NCI-H510A treated with DMSO at 0.1 percent for 48 hours (cell line): ENCODE data around the gene DPH2.

Source experiments
- DNase-seq: peaks from one replicate; lab custom pipeline; 2025; lab: John Stamatoyannopoulos, UW

The DPH2 gene

DNA sequence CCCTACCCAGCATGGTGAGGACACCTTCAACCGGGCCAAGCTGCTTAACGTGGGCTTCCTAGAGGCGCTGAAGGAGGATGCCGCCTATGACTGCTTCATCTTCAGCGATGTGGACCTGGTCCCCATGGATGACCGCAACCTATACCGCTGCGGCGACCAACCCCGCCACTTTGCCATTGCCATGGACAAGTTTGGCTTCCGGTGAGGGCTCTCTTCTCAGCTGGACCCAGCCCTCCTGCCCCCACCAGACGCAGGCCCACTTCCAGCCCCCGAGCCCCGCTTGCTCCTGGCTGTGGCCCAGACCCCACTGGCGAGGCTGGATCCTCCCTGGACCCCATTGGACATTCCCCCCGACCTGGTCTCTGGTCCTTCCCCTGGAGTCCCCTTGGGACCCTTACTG is 15.0 kb downstream of the DPH2 start:
- no peak for DNase-seq

GRCh38 chr1:43985984-43986595 is 16.3 kb downstream of the DPH2 start:
- no peak for DNase-seq

- no peak for DNase-seq
Observed at GRCh38 chr1:43986712-43987111, 16.9 kb downstream of the DPH2 start.

DNA sequence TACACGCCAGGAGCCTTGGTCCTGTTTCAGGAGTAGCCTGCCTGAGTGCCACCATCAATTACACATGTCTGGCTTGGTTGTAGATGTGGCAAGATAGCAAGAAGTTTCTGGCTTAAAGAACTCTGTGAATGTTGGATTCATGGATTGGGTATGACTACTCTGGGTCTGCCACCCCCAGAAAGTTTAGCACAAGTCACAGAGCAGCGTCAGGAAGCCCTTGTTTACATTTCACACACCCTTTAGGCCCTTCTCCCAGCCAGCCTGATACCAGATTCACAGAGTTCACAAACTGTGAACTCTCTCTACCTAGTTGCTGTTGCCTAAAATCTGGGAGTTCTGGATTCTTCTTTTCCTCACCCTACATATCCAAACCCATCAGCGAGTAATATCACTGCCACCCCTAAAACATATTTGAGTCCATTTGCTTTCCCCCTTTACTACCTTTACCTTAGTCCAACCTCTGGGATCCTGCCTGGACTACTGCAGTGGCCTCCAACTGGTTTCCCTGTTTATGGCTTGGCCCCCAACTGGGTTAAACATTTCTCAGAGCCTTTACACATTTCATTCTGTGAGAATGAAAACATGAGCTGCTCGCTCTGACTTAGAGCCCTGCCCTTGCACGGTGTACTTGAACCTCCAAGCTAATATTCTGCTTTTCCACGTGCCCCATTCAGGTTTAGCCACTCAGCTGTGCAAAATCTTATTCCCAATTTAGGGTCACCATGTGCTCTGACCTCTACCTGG is 17.5 kb downstream of the DPH2 start:
- DNase-seq, result no peak

- peak; percentile 95 for DNase-seq
Observed at GRCh38 chr1:43990271-43991199, 20.7 kb downstream of the DPH2 start.

- no peak for DNase-seq
Observed at GRCh38 chr1:43991200-43991475, 21.3 kb downstream of the DPH2 start.

GRCh38 chr1:43991476-43992231 is 21.8 kb downstream of the DPH2 start, which contains the start of gene CCDC24:
Gene CCDC24 (plus strand): TSS chr1:43991599. CDS start chr1:43991879, 280 bp downstream.
- peak; percentile 100 for DNase-seq

DNA sequence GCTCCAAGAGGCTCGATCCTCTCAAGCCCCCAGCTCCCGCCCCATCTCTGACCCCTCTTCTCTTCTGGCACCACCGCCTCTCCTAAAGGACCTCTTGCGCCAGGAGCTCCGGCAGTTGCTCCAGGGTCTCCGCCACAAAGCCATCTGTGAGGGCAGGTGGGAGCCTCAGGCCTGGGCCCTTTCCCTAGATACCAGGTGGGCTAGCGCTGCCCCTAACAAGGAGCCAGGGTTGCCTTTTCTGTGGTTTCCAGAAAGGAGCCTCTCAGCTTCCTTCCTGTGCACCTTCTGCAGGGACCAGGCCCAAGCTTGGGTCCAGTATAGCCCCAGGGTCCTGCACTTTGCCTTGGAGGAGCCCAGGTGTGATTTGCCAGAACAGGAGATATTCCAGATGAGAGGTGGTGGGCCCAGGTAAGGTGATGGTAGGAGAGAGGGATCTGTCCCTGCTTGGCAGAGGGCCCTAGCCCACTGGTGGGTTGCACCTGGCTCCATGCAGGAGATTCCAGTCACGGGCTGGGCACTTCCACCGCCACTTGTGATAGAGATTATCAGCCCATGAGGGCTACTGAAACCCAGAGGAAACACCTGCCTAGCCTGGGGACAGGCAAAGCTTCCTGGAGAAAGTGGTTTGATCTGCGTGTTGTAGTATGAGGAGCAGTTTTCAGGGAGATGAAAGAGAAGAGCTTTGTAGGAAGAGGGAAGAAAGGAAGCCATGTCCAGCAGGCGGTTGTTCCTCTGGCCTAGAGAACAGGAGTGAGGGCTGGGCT is 22.6 kb downstream of the DPH2 start:
- peak; percentile 87 for DNase-seq

DNA sequence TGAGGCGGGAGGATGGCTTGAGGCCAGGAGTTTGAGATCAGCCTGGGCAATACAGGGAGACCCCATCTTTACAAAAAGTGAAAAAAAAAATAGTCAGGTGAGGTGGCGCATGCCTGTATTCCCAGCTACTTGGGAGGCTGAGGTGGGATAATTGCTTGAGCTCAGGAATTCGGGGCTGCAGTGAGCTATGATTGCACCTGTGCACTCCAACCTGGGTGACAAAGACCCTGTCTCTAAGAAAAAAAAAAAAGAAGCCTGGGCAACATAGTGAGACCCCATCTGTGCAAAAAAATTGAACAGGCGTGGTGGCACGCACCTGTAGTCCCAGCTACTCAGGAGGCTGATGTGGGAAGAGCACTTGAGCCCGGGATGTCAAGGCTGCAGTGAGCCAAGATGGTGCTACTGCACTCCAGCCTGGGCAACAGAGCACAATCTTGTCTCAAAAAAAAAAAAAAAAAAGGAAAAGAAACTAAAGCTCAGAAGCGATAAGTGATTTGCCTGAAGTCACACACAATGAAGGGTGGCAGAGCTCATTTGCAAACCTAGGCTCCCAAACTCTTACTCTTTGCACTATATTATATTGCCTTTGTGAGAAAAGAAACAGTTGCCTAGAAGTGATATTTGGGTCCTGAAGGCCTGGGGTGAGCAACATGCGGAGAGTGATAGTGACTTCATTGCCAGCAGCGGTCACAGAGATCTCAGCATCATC is 23.6 kb downstream of the DPH2 start:
- no peak for DNase-seq

GRCh38 chr1:43994071-43994470 is 24.3 kb downstream of the DPH2 start:
- DNase-seq, result no peak

DNA sequence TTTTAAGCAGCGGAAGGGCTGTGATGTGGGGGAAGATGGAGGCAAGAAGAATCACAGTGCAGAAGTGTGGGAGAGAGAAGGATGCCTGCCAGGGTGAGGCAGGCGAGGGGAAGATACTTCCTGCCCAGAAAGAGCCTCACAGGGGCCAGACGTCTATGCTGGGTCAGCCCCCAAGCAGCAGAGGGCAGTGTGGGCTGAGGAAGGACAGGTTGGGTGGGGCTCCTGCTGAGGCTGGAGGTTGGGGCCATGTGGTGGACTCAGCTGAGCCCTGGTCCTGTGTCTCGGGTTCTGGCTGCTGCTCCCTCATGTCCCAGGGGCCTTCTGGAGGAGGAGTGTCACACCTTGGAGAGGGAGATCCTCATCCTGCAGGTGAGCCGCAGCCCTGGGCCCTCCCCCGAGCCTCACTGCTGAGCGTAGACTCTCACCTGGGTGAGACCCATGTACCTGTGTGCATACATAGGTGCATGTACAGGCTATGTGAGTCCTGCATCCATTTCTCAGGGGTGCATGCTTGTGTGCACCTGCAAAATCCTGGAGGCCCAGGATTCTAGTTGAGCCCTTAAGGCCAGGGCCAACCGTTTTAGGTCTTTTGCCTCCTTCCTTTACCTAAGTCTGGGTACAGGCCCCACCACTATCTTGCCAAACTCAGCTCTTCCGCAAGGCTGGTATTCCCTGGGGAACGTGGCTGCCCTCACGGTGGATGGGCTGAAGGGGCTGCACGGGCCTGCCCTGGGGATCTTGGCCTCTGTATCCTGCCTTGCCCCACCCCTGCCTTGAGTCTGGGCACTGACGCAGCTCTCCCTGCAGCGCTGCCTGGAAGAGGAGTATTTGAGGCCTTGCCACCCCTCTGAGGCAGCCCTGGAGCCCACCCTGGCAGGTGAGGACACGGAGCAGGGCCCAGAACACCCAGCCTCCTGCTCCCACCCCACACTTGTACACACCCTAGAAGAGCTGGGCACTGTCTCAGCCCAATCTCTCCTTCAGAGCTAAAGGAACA is 25.3 kb downstream of the DPH2 start:
- peak; percentile 77 for DNase-seq

DNA sequence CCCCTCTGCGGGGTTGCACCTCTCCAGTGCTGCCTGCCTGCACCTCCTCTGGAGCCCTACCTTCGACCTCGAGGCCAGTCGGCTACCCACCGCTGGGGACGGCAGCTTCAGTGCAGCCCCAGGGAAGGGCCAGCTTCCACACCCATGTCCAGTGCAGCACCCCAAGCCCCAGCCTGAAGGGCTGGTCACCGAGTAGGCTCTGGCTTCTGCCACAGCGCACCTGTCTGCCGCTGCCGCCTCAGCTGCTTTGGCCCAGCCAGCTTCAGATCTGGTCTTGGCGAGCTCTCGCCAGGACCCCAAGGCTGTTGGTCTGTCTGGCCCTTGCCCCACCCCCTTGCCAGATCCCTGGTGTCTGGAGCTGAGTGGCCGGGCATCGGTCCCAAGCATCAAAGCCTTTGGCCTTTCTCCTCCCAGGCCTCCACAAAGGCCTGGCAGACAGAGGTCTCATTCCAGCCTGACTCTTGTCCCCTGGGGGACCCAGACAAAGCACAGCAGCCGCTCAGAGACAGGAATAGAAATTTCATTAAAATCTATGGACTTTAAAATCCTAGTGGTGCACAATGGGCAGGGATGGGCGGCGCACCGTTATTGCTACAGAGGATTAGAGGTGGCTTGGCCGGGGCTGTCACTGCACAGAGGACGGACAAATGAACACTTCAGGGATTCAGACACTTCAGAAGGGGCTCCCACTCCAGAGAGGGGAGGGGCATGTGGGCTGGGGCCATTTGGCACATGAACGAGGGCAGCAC is 26.3 kb downstream of the DPH2 start:
- no peak for DNase-seq

- no peak for DNase-seq
Observed at GRCh38 chr1:43996733-43997115, 26.9 kb downstream of the DPH2 start.

DNA sequence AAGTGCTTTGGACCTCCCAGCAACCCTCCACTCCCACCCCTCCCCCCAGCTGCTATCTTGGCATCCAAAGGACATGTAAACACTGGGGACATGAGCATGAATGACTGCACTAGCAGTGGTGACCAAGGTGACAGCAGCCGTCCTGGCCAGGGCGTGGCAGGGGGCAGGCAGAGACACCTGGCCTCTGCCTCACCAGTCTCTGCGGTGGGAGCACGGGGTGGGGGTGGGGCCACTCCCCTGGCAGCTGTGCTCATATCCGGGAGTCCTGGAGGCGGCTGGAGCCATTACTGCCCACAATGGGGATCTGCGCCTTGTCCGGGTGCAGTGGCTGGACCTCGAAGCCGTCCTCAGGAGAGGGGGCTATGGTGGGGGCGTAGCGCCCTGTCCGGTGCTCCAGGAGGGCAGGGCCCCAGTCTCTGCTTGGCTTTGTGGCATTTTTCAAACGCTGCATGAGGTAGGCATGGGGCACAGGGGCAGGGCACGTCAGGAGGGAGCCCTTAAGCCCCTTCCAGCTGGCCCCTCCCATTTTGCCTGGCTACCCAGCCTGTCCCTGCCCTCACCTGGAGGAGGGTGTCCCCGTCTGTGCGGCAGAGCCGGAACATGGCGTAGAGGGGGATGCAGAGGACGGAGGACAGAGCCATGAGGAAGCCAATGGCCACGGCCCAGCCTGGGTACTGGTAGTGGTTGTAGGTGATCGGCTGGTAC is 27.6 kb downstream of the DPH2 start:
- peak; percentile 99 for DNase-seq

- DNase-seq, result no peak
Observed at GRCh38 chr1:43998000-43998378, 28.2 kb downstream of the DPH2 start.

DNA sequence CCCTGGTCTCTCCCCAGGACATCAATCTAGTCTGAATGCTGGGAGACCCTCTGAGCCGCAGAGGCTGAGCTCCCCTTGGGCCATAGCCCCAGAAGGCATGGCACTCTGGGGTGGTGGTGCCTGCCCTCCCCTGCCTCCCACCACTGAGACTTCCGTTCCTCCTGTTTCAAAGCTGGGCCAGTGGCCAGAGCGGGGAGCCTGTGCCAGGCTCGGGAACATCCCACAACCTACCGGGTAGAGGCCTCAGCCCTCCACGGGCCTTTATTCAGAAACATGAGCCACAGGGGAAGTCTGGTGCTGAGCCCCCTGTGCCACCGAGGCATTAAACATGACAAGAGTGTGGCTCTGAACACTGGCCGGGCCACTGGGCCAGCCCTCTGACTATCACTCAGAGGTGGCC is 29.6 kb downstream of the DPH2 start:
- no peak for DNase-seq

GRCh38 chr1:44000122-44000665 is 30.4 kb downstream of the DPH2 start:
- no peak for DNase-seq

GRCh38 chr1:44002165-44002564 is 32.4 kb downstream of the DPH2 start:
- DNase-seq, result no peak
